SH-SY5Y (cell line): ENCODE results near the gene NEURL1B.

Source experiments
- GATA2 ChIP-seq: IDR thresholded peaks from 2 replicates; pipeline ENCODE4 v1.6.1; 2011; ENCODE audit warnings: mild to moderate bottlenecking, low read depth, low read length
- GATA3 ChIP-seq: IDR thresholded peaks from 2 replicates; pipeline ENCODE4 v1.6.1; 2011; ENCODE audit warnings: low read depth, mild to moderate bottlenecking, low read length, moderate library complexity

DNA sequence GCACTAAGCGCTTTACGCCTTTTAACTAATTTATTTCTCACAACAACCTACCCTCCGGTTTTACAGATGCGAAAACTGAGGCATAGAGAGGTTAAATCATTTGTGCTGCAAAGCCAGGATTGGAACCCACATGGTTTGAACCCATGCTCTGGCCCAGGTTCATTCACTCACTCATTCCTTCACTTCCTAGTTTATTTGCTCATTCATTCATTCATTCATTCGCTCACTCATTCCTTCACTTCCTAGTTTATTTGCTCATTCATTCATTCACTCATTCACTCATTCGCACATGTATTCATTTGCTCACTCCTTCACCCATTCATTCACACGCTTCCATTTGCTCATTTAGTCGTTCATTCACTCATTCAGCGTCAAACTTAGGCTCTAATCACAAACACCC lies 29.4 kb downstream of the NEURL1B start:
- no peak for TF ChIP-seq GATA3
- no peak for TF ChIP-seq GATA2
